ENCODE data around the gene MBD3L2B.

DNA sequence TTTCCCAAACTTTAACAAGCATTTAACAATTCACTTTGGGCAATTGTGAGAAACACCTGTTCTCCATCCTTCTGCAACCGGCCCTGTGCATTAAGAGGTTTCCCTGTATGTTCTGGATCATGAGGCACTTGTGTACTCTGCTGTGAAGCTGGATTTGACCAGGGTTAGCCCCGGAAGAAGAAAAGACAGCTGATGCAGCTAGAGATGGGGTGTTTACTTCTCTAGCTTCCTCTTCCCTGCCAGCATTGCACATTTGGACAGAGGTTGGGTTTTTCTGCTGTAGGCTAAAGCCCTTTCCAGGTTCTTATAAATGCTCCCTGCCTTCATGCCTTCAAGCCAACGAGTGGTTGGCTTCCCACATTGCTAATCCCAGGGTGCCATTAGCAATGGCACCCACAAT lies 20.9 kb downstream of the MBD3L2B start:
- no peak for TF ChIP-seq POLR2AphosphoS5 (IDR thresholded peaks at IDR 0.05; ENCODE audit: low read depth, low read length)
- no peak for TF ChIP-seq POLR2A (IDR thresholded peaks at IDR 0.05; ENCODE audit: low read depth, low read length)
- no peak for TF ChIP-seq TAF1 (IDR thresholded peaks at IDR 0.05; ENCODE audit: low read depth, low read length)
- no peak for TF ChIP-seq SPI1 (IDR thresholded peaks at IDR 0.05; ENCODE audit: low read depth, low read length)
